GM12892 (cell line): Measurements from ENCODE around the gene FOXN4.

Experiments used
- POLR2A ChIP-seq: IDR thresholded peaks from 2 replicates; pipeline ENCODE4 v1.6.1; 2011; ENCODE audit warnings: low read depth, low read length, control low read depth
- POLR2AphosphoS5 ChIP-seq: IDR thresholded peaks from 2 replicates; pipeline ENCODE4 v1.6.1; 2011; ENCODE audit warnings: low read depth, low read length, control low read depth
- TAF1 ChIP-seq: IDR thresholded peaks from 2 replicates; pipeline ENCODE4 v1.6.1; 2011; ENCODE audit warnings: low read depth, mild to moderate bottlenecking, control low read depth, low read length, borderline replicate concordance

DNA sequence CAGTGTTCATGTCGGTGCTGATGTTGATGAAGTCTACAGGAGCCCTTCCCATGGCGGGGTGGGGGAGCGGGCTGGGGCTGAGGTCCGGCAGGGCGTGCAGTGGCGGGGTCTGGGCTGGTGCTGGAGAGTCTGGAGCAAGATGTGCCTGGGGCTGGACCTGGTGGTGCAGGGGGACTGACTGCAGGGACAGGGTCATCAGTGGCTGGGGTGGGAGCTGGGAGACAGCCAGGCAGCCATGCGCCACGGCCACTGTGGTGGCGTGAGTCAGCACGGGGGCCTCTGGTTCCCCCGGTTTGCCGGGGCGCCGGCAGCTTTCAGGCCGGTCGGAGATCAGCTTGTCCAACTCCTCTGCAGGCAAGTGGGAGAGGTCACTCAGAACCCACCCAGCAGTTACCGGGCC lies 27.6 kb downstream of the FOXN4 start:
- no peak for TF ChIP-seq TAF1
- no peak for TF ChIP-seq POLR2AphosphoS5
- TF ChIP-seq POLR2A = no peak
